COR-L47 (cell line): ENCODE measurements around the gene SHBG.
"Not testable (repeated sequence)": the region's sequence is repeated elsewhere in the genome, so short reads cannot be mapped to it uniquely, and the experiment has no call there.

ENCODE experiments used
- DNase-seq: peaks from one replicate; lab custom pipeline; 2025; lab: John Stamatoyannopoulos, UW

SHBG gene

DNA sequence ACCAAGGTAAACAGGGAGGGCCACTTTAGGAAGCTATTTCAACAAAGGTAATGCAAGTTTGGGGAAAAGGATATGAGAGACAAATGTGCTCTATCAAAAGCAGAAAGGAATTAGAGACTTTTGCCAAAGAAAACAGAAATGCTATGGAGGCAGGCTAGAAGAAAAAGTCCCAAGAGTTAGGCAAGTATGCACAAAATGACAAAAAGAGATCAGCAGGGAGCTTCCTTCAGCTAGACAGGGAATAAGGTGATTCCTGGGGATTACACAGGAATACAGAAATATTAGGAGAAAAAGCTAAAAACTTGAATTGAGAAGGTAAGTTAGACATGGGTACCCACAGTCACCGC lies 17.7 kb upstream of the SHBG start:
- no peak for DNase-seq

DNA sequence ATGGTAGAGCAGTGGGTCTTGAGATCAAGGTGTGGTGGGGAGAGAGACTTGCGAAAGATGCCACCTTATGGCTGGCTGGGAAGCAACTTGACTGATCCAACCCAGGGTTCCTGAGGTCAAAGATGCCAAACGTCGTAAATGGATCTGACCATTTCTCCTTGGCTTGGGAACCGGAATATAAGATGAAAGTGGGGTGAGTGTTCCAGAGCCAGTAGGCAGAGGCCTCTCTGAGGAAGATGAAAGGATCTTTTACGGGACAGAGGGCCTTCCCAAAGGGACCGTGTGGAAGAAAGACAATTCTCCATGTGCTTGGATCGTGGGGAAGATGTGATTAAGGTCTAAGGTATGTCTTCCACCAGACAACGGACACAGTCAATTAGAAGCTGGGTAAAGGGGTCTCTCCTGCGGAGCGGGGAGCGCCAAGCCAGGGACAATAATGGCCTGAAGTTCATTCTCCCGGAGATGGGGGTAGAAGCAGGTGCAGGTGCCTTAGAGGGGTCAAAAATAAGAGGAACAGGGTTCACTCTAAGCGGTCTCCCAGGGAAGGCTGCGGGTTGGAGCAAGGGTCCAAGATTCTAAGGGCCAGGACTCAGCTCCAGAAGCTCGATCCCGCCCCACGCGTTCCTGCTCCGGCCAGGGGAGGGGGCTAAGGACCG lies 16.0 kb upstream of the SHBG start:
- DNase-seq, result no peak

DNA sequence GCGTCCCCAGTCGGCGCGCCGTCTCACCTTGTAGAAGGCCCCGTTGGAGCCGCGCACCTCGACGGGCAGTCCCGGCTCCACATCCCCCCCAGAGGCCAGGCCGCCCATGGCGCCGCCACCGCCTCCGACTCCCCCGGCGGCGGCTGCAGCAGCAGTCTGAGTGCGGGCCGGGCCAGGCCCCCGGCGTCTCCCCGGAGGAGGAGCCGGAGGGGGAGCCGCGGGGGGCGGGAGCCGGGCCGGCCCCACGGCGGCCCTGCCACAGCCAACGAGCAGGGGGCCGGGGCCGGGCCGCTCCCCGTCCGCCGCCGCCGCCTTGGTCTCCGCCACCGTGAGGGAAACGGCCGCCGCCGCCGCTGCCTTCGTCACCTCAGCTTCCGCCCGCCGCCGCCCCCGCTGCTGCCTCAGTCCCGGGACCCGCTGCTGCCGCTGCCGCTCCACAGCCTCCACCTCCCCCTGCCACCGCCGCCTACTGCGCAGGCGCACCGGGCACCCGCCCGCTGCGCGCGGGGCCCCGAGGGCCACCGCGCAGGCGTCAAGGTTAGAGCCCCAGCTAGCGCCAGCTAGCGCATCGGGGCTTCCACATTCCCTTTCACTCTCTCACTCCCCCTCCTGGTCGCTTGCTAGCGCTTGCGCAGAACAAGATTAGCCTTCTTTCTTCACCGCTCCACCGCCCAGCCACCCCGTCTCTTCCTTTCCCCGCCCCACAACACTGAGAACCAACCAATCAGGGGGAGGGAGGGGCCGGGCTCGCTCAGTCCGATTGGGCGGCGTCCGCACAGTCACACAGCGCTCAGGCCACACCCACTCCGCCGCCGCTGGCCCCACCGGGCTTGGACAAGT lies 15.3 kb upstream of the SHBG start, which contains the start of gene FXR2:
Gene FXR2 (minus strand): TSS at position 473 of the 840 bp plus-strand sequence. CDS start 365 bp downstream, at position 108.
- DNase-seq, result peak; percentile 99

DNA sequence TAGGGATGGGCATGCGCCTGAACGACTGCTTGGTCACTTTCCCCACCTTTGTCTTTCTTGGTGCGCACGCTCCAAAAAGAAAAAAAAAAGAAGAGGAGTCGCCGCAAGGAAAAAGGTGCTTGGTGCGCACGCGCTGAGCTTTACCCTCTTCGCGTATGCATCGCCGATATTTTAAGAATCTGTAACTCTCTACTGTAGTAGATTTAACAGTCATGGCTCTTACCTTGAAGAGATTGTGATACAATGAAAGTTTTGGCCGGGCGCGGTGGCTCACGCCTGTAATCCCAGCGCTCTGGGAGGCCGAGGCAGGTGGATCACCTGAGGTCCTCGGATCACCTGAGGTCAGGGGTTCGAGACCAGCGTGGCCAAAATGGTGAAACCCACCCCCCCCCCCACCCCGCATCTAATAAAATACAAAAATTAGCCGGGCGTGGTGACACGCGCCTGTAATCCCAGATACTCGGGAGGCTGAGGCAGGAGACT lies 14.6 kb upstream of the SHBG start:
- no peak for DNase-seq

DNA sequence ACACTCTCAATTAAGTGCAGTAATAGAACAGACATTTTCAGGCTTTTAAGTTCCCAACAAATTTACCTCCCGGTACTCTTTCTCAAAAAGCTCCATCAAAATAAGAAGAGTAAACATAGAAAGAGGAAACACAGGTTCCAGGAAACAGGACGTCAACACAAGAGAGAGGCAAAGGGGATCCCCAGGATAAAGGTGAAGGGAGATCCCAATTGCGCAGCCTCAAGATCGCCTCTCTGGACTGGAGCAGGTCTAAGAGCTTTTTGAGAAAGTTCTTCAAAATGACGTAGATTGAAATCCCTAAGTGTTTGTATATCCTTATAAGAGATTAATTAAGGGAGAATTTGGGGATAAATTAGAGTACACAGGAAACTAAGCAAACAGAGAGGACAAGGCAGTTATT lies 11.3 kb upstream of the SHBG start:
- DNase-seq, result no peak

DNA sequence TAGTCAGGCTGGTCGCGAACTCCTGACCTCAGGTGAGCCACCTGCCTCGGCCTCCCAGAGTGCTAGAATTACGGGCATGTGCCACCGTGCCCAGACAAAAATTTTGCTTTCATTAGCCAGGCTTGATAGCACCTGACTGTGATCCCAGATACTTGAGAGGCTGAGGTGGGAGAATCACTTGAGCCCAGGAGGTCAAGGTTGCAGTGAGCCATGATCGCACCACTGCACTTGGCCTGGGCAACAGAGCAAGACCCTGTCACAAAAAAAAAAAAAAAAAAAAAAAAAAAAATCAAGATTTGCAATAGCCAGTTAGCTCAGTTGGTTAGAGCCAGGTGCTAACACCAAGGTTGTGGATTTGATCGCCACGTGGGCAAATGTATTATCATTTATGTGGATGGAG lies 9.1 kb upstream of the SHBG start:
- DNase-seq, result no peak

DNA sequence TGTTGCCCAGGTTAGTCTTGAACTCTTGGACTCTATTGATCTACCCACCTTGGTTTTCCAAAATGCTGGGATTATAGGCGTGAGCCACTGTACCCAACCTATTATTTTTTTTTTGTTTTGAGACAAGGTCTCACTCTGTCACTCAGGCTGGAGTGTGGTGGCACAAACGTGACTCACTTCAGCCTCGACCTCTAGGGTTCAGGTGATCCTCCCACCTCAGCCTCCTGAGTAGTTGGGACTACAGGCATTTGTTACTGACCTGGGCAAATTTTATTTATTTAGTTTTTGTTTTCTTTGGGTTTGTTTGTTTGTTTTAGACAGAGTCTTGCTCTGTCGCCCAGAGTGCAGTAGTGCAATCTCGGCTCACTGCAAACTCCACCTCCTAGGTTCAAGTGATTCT lies 6.3 kb upstream of the SHBG start:
- no peak for DNase-seq

DNA sequence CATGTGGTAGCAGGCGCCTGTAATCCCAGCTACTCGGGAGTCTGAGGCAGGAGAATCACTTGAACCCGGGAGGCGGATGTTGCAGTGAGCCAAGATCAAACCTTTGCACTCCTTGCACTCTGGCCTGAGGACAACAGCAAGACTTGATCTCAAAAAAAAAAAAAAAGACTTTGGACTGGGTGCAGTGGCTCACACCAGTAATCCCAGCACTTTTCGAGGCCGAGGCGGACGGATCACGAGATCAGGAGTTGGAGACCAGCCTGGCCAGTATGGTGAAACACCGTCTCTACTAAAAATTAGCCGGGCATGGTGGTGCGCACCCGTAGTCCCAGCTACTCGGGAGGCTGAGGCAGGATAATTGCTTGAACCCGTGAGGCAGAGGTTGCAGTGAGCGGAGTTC lies 4.2 kb upstream of the SHBG start:
- DNase-seq, result not testable (repeated sequence)

DNA sequence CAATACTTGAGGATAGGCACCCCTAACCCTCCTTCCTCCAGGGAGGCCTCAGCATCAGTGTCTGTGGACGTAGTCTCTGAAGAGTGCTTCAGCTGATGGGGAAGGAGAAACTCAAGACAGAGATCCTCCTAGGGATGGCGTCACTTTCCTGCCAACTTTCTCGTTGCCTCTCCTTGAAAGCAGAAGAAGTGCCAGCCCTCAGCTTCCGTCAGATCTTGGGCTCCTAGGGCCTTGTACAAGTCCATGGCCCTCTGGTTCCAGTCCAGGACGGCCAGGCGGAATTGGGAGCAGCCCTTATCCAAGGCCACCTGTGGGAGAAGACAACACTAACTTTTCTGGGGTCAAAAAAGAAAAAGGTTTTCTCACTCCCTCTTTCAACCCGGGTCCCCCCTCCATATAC lies 3.6 kb upstream of the SHBG start:
- no peak for DNase-seq

DNA sequence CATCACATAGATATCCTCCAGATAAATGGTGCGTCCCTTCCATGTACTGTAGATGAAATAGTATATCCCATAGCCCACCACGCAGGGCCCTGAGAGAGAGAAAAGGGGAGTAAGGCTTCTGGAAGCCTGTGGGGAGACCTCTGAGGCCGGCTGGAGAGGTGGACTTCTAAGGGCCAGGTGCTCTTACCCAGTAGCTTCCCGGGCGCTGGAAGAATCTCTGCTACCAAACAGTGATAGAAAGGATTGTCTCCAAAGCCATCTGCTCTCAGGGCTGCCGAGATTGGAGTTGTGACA lies 3.0 kb upstream of the SHBG start:
- no peak for DNase-seq

DNA sequence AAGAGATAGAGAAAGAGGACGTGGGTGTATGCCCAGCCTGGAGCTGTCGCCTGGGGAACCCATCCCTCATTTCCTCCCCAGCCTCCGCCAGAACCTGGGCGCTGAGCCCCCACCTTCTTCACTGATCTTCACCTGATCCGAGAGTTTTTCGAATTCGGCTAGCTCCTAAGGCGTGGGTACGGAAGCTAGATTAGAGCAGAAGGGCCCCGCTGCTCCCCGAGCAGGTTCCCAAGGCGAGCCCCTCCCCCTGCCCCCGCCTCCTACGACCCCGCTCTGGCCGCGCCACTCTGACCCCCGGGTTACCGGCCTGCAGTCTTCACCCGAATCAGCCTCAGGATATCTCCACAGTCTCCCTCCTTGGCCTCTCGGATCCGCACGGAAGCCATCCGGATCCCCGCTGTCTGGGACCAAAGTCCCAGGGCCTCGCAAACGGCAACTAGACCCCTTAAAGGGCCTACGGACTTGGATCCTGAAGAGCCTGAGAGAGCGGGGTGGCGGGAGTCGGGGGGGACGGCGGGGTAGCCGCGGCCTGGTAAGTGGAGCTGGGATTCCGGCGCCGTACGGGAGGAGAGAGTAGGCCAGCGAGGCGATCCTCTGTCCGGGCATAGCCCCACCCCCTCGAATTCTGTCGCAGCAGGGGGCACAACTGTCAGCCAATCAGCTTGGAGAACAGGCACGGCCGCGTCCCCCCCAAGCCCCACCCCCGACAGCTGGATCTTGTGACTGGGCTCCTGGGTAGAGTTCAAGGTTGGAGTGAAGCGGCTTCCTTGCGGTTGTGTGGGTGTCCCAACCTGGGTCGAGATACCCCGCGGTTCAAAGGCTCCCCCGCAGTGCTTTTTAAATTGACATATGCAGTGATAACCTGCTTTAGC lies 2.4 kb upstream of the SHBG start, which contains the start of gene SAT2:
Gene SAT2 (minus strand): TSS at position 572 of the 872 bp plus-strand sequence. CDS start 186 bp downstream, at position 386.
- peak; percentile 68 for DNase-seq

DNA sequence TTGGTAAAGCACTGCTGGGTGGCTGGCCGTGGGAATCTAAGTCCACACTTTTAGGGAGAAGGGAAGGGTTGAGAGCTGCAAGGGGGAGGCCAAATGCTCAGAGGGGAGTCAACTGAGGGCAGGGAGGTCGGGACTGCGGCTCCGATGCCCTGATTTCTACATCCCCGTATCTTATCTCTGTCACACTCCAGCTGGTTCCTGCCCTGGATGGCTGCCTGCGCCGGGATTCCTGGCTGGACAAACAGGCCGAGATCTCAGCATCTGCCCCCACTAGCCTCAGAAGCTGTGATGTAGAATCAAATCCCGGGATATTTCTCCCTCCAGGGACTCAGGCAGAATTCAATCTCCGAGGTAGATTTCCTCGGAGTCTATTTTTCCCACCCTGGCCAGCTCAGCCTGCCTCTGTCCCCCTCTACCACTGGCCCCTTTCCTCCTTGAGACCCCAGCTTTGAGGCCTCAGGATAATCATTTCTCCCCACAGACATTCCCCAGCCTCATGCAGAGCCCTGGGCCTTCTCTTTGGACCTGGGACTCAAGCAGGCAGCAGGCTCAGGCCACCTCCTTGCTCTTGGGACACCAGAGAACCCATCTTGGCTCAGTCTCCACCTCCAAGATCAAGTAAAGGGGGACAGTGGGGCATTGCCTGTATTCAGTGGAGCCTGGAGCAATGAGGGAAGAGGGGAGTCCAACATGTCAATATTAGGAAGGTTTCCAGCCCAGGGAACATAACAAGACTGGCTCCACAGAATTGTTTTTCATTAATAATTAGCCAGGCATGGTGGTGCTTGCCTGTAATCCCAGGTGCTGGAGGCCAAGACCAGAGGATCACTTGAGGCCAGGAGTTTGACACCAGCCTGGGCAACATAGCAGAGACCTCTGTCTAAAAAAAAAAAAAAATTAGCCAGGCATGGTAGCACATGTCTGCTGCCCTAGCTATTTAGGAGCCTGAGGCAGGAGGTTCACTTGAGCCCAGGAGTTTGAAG lies 1.8 kb downstream of the SHBG start:
- no peak for DNase-seq

DNA sequence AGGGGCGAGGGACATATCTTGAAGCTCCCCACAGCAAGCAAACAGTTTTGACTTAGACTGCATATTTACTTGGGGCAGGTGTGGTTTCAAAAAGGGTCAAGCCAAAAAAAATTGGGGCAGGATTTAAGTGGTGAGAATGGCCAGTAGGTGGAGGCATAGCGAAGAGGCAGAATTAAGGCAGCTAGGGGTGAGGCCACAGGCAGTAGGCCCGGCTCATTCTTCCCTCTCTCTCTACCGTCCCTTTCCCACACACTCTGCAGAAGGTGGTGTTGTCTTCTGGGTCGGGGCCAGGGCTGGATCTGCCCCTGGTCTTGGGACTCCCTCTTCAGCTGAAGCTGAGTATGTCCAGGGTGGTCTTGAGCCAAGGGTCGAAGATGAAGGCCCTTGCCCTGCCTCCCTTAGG lies 2.6 kb downstream of the SHBG start:
- no peak for DNase-seq

DNA sequence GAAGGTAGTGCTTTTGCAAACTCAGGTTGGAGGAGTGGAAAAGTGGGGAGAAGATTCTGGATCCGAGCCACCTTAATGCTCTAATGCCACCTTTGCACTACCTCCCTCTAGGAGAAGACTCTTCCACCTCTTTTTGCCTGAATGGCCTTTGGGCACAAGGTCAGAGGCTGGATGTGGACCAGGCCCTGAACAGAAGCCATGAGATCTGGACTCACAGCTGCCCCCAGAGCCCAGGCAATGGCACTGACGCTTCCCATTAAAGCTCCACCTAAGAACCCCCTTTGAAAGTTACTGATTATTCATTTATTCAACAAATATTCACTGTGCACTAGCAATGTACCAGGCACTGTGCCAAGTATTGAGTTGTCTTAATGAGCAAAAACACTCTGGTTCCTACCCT lies 3.2 kb downstream of the SHBG start:
- no peak for DNase-seq

DNA sequence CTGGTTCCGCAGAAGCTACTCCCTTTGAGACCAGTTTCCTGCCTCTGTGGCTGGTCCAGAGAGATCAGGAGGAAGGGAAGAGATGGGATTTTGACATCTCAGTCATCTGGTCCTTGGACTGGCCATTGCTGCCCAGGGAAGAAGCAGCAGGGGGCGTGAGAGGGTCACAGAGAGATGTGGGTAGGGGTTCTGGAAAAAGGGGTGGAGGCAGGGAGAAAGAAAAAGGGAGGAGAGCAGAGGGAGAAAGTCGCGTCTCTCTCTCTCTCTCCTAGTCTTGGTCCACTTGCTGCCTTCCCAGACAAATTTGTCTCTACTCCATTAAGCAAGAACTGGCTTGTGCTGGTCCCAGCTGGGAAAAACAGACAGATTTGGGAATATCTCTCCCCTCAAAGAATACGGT lies 4.4 kb downstream of the SHBG start:
- DNase-seq, result no peak

DNA sequence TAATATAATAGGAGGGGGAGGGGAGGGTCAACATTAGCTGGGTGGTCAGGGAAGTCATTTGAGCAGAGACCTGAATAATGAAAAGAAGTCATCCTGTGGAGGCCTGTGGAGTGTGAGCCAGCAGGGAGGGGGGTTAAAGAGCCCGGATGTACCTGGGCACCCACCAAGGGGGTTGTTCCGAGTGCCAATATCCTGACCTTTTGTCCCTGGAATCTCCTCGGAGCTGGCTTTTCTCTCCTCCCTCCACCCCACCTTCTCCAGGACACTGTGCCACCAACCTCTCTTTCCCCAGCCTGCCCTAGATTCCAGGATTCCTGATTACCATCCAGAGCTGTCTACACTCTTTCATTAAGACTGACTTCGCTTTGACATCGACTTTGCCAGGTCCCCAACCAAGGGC lies 6.2 kb downstream of the SHBG start:
- no peak for DNase-seq

DNA sequence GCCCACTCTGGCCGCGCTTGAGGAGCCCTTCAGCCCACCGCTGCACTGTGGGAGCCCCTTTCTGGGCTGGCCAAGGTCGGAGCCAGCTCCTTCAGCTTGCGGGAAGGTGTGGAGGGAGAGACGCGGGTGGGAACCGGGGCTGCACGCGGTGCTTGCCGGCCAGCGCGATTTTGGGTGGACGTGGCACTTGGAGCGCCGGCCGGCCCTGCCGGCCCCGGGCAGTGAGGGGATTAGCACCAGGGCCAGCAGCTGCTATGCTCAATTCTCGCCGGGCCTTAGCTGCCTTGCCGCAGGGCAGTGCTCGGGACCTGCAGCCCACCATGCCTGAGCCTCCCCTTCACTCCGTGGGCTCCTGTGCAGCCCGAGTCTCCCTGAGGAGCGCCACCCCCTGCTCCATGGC lies 10.8 kb downstream of the SHBG start:
- DNase-seq, result no peak

DNA sequence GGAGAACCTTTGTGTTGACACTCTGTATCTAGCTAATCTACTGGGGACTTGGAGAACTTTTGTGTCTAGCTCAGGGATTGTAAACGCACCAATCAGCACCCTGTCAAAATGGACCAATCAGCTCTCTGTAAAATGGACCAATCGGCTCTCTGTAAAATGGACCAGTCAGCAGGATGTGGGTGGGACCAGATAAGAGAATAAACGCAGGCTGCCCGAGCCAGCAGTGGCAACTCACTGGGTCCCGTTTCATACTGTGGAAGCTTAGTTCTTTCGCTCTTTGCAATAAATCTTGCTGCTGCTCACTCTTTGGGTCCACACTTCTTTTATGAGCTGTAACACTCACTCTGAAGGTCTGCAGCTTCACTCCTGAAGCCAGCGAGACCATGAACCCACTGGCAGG lies 11.7 kb downstream of the SHBG start:
- not testable (repeated sequence) for DNase-seq

DNA sequence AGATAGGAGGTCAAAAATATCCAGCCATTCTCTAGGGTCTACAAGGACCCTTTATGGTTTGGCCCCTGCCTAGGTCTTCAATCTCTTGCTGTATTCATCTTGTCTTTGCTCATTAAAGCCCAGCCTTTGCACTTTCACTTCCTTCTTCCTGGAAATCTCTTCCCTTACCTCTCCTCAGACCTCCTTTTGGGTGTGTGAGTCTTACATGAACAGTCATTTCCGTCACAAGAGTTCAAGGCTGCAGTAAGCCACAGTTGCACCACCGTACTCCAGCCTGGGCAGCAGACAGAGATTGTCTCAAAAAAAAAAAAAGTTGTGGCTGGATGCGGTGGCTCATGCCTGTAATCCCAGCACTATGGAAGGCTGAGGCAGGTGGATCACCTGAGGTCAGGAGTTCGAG lies 14.8 kb downstream of the SHBG start:
- DNase-seq, result no peak

DNA sequence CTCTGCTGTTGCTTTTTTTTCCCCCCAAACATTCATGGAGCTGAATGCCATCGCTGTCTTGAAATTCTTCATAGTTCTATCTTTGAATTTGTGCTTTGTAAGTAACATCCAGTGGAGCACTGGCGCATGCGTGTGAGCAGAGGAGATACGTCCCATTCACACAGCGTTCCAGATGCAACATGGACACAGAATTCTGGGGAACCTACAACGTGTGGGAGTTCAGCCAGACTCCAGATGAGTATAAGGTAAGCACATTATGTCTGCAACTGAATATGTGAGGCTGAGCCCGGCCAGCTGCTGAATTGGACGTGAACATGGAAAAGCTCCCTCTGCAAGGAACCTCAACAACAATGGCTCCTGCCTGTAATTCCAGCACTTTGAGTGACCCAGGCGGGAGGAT lies 16.5 kb downstream of the SHBG start:
- no peak for DNase-seq

DNA sequence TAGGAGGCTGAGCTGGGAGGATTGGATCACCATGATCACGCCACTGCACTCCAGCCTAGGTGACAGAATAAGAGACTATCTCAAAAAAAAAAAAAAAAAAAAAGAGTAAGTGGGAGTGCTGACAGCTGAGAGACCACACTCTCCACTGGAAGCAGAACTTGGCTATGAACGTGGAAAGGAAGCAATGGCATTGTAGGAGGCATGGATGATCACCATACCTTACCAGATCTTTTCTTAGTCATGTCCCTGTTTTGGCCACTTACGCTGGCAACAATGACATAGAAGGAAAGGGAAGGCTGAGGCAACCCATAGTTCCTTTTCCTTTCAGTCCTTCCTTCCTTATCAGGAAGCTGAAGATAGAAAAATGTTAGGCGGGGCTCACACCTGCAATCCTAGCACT lies 17.1 kb downstream of the SHBG start:
- DNase-seq, result no peak
